K562 (cell line): ENCODE data around the gene SNUPN. TPM values are rescaled to one million over a fixed set of nuclear protein-coding genes. Genes with fewer than 3 reads are reported as not detected.

ENCODE experiments used
- BMI1 ChIP-seq: fragments of 150-350 bp; IDR thresholded peaks from 2 replicates; pipeline ENCODE4 v1.6.1; 2014; ENCODE audit warnings: low read length
- ELF1 ChIP-seq: fragments of 200-800 bp; sonication (Bioruptor generic); IDR thresholded peaks from 2 replicates; pipeline ENCODE4 v1.6.1; 2016; ENCODE audit warnings: missing genetic modification characterization, missing compliant biosample characterization
- ETV6 ChIP-seq, 3 experiments: fragments of 150-350 bp in 1 of 3; sonication (generic) in 1 of 3; formaldehyde crosslinking in 1 of 3; IDR thresholded peaks; 2 replicates each; pipeline versions ENCODE4 v1.6.1 to v1.8.0; 2014 to 2022; ENCODE audit warnings: borderline replicate concordance in 2 of 3, low read depth in 2 of 3, antibody characterized with exemption in 1 of 3, low read length in 1 of 3, mild to moderate bottlenecking in 1 of 3, missing genetic modification reagents in 1 of 3
- HMG20A ChIP-seq: fragments of 450-650 bp; formaldehyde crosslinking; conservative IDR thresholded peaks from 2 replicates; pipeline ENCODE4 v1.4.0; 2020; ENCODE audit warnings: mild to moderate bottlenecking, mixed read lengths
- HNRNPLL ChIP-seq: fragments of 200-400 bp; formaldehyde crosslinking; IDR thresholded peaks from 2 replicates; pipeline ENCODE4 v1.6.1; 2017; ENCODE audit warnings: low read length, low read depth, mild to moderate bottlenecking; ENCODE audit not compliant: poor library complexity, severe bottlenecking
- KDM4B ChIP-seq, 2 experiments: fragments of 450-650 bp in 1 of 2; sonication (generic) in 1 of 2; IDR thresholded peaks; 2 replicates each; pipeline ENCODE4 v1.6.1; 2016 to 2017; ENCODE audit warnings: borderline replicate concordance in 2 of 2, antibody characterized with exemption in 1 of 2, low read depth in 1 of 2, mild to moderate bottlenecking in 1 of 2
- NFE2L1 ChIP-seq: fragments of 450-650 bp; IDR thresholded peaks from 2 replicates; pipeline ENCODE4 v1.6.1; 2016; ENCODE audit warnings: missing genetic modification characterization, low read depth, mild to moderate bottlenecking, missing compliant biosample characterization, moderate library complexity, borderline replicate concordance
- NONO ChIP-seq, 2 experiments: fragments of 200-400 bp in 1 of 2; fragments of 450-650 bp in 1 of 2; formaldehyde crosslinking in 1 of 2; IDR thresholded peaks; 2 replicates each; pipeline ENCODE4 v1.6.1; 2017; ENCODE audit warnings: low read depth in 2 of 2, mild to moderate bottlenecking in 2 of 2, moderate library complexity in 2 of 2, low read length in 1 of 2
- POLR3A ChIP-seq: IDR thresholded peaks from 2 replicates; pipeline ENCODE4 v1.6.1; 2011; ENCODE audit warnings: borderline replicate concordance, mild to moderate bottlenecking, moderate library complexity; ENCODE audit not compliant: insufficient read length, insufficient read depth; ENCODE audit errors: extremely low read depth
- PTTG1 ChIP-seq: fragments of 450-650 bp; IDR thresholded peaks from 2 replicates; pipeline ENCODE4 v1.6.1; 2016; ENCODE audit warnings: low read depth, mild to moderate bottlenecking, missing genetic modification characterization, missing compliant biosample characterization
- RBM22 ChIP-seq: fragments of 200-400 bp; formaldehyde crosslinking; IDR thresholded peaks from 2 replicates; pipeline ENCODE4 v1.6.1; 2018; ENCODE audit warnings: low read length, low read depth; ENCODE audit not compliant: poor library complexity, severe bottlenecking
- SAFB2 ChIP-seq: fragments of 200-400 bp; formaldehyde crosslinking; IDR thresholded peaks from 2 replicates; pipeline ENCODE4 v1.6.1; 2018; ENCODE audit warnings: borderline replicate concordance, low read length, low read depth, moderate library complexity; ENCODE audit not compliant: severe bottlenecking
- THAP12 ChIP-seq: fragments of 250-450 bp; sonication (Bioruptor Pico); IDR thresholded peaks from 2 replicates; pipeline ENCODE4 v1.9.0; 2021; ENCODE audit warnings: mild to moderate bottlenecking, inconsistent platforms
- TSC22D4 ChIP-seq: fragments of 450-650 bp; IDR thresholded peaks from 2 replicates; pipeline ENCODE4 v1.6.1; 2016; ENCODE audit warnings: missing genetic modification characterization, missing biosample characterization, control low read depth
- ZBTB1 ChIP-seq: sonication (generic); formaldehyde crosslinking; IDR thresholded peaks from 2 replicates; pipeline ENCODE4 v1.8.1; 2023; ENCODE audit warnings: missing genetic modification reagents, low read depth, mild to moderate bottlenecking, borderline replicate concordance
- ZBTB7A ChIP-seq: IDR thresholded peaks from 2 replicates; pipeline ENCODE4 v1.6.1; 2011; ENCODE audit warnings: low read depth, mild to moderate bottlenecking, low read length, moderate library complexity, borderline replicate concordance; ENCODE audit not compliant: control insufficient read depth
- ZNF263 ChIP-seq: sonication (generic); formaldehyde crosslinking; IDR thresholded peaks from 2 replicates; pipeline ENCODE4 v1.8.0; 2022; ENCODE audit warnings: mild to moderate bottlenecking, missing genetic modification reagents, borderline replicate concordance
- ZNF316 ChIP-seq: fragments of 450-650 bp; IDR thresholded peaks from 2 replicates; pipeline ENCODE4 v1.6.1; 2016
- ZNF324 ChIP-seq: fragments of 250-450 bp; sonication (Bioruptor Pico); IDR thresholded peaks from 2 replicates; pipeline ENCODE4 v1.4.0; 2020; ENCODE audit warnings: mild to moderate bottlenecking
- ZNF785 ChIP-seq: fragments of 250-450 bp; sonication (Bioruptor Pico); IDR thresholded peaks from 2 replicates; pipeline ENCODE4 v1.4.0; 2020; ENCODE audit warnings: mild to moderate bottlenecking
- polyA plus RNA-seq, 8 experiments: library from polyadenylated mRNA; depleted of rRNA in 4 of 8; stranded (reverse) in 5 of 8; unstranded in 3 of 8; fragments of >200 nt; fragmentation: Nextera tagmentation in 2 of 8; fragmentation: Illumina TruSeq in 1 of 8; extraction: Ambion mirVana in 2 of 8; extraction: Trizol in 1 of 8; gene quantifications; 2 replicates each; pipeline versions ENCODE4 v1.2.1 to v1.2.3, GENCODE V29; 2011 to 2014; ENCODE audit warnings: inconsistent platforms in 1 of 8, missing spikeins in 1 of 8
- total RNA-seq, 7 experiments: library from RNA; depleted of rRNA in 6 of 7; stranded (reverse); fragments of >200 nt in 6 of 7; fragmentation: Illumina TruSeq in 2 of 7; extraction: Trizol in 2 of 7; gene quantifications; 2 replicates each; pipeline versions ENCODE4 v1.2.1 to v1.2.3, GENCODE V29; 2011 to 2021; ENCODE audit warnings: low replicate concordance in 1 of 7
- TF ChIP-seq, protein P1 (sequence below): sonication (generic); IDR thresholded peaks from 2 replicates; pipeline ENCODE4 v1.6.1; 2016
- TF ChIP-seq, protein P2 (sequence below): IDR thresholded peaks from 2 replicates; pipeline ENCODE4 v1.6.1; 2016; ENCODE audit warnings: missing genetic modification characterization, missing compliant biosample characterization

Gene SNUPN
- total and polyA plus RNA-seq, 9 of the 15 experiments (the other 6 are each of a cell fraction or from before 2014, with no cell fraction given), result 32.2 to 78.3 (median 40.0) TPM

- no peak for TF ChIP-seq RBM22
- no peak for TF ChIP-seq ZBTB1 (CRISPR knock-in tag)
- TF ChIP-seq NONO (IDR thresholded peaks at IDR 0.05; ENCODE audit: low read depth in 2 of 2, low read length in 1 of 2), result peak in 1 of 2 experiments; percentile 27; a peak in 1 of 4 replicates
- TF ChIP-seq POLR3A, result no peak
- no peak for TF ChIP-seq BMI1
- peak; percentile 83 for TF ChIP-seq ELF1 (tag)
- TF ChIP-seq ZNF785 (CRISPR knock-in tag), result no peak
- TF ChIP-seq HNRNPLL, result peak; percentile 86
- TF ChIP-seq, protein P1, sequence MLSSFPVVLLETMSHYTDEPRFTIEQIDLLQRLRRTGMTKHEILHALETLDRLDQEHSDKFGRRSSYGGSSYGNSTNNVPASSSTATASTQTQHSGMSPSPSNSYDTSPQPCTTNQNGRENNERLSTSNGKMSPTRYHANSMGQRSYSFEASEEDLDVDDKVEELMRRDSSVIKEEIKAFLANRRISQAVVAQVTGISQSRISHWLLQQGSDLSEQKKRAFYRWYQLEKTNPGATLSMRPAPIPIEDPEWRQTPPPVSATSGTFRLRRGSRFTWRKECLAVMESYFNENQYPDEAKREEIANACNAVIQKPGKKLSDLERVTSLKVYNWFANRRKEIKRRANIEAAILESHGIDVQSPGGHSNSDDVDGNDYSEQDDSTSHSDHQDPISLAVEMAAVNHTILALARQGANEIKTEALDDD, result no peak
- TF ChIP-seq NFE2L1 (tag), result no peak
- no peak for TF ChIP-seq HMG20A
- TF ChIP-seq ZNF263 (CRISPR knock-in tag), result peak; percentile 90
- TF ChIP-seq ZBTB7A, result peak; percentile 94
- TF ChIP-seq THAP12, result 0 out of 2 replicates have a peak, but pooled peaks have one; percentile 18
- TF ChIP-seq, protein P2, sequence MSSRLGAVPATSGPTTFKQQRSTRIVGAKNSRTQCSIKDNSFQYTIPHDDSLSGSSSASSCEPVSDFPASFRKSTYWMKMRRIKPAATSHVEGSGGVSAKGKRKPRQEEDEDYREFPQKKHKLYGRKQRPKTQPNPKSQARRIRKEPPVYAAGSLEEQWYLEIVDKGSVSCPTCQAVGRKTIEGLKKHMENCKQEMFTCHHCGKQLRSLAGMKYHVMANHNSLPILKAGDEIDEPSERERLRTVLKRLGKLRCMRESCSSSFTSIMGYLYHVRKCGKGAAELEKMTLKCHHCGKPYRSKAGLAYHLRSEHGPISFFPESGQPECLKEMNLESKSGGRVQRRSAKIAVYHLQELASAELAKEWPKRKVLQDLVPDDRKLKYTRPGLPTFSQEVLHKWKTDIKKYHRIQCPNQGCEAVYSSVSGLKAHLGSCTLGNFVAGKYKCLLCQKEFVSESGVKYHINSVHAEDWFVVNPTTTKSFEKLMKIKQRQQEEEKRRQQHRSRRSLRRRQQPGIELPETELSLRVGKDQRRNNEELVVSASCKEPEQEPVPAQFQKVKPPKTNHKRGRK, result no peak
- no peak for TF ChIP-seq ZNF324 (CRISPR knock-in tag)
- no peak for TF ChIP-seq PTTG1 (tag)
- TF ChIP-seq SAFB2, result no peak
- no peak; the same call in 1 of the 2 replicates for TF ChIP-seq ZNF316
- no peak for TF ChIP-seq ETV6 (IDR thresholded peaks at IDR 0.05; ENCODE audit: borderline replicate concordance in 1 of 2, low read depth in 2 of 2, low read length in 1 of 2)
- TF ChIP-seq ETV6 (CRISPR knock-in tag; IDR thresholded peaks at IDR 0.05; ENCODE audit: borderline replicate concordance), result no peak
- no peak for TF ChIP-seq TSC22D4
- TF ChIP-seq KDM4B (IDR thresholded peaks at IDR 0.05; ENCODE audit: borderline replicate concordance in 2 of 2, low read depth in 1 of 2), result 0 out of 4 replicates have a peak, but pooled peaks of 1 of the 2 experiments have one; percentile 28
Observed at GRCh38 chr15:75647370-75648155, 22.0 kb upstream of the SNUPN start, which contains the start of gene SNX33 (continued).
